AG04450 (cell line): ENCODE data around the gene DZIP1L. TPM values are rescaled to one million over a fixed set of nuclear protein-coding genes. Genes with fewer than 3 reads are reported as not detected.
"Not testable (repeated sequence)": the region's sequence is repeated elsewhere in the genome, so short reads cannot be mapped to it uniquely, and the experiment has no call there.

ENCODE experiments used
- CTCF ChIA-PET: fragments of 300-600, 350-600 bp; formaldehyde crosslinking; extraction: SDS; loops from one replicate; lab custom pipeline; 2022; ENCODE audit warnings: antibody characterized with exemption, inconsistent platforms; lab: Charles Lee
- POLR2A ChIA-PET: fragments of 350-600 bp; formaldehyde crosslinking; extraction: SDS; loops from one replicate; lab custom pipeline; 2021; ENCODE audit warnings: antibody characterized with exemption, inconsistent platforms; lab: Yijun Ruan, JAX
- DNase-seq: peaks from one replicate; pipeline ENCODE4 v3.0.0-alpha.2; 2011; ENCODE audit warnings: low read depth, low spot score
- H3K27ac ChIP-seq: one replicate; pipeline ENCODE4 v1.5.1; 2012; ENCODE audit warnings: low read depth, low read length, control low read depth
- H3K27me3 ChIP-seq: one replicate; pipeline ENCODE4 v1.6.0; 2012; ENCODE audit warnings: low read length; ENCODE audit not compliant: control insufficient read depth, insufficient read depth
- H3K4me3 ChIP-seq: 2 replicates; pipeline ENCODE4 v1.5.1; 2011; ENCODE audit warnings: mild to moderate bottlenecking, low read depth, low read length, control low read depth
- H3K9me3 ChIP-seq: 2 replicates; pipeline ENCODE4 v1.5.1; 2012; ENCODE audit warnings: low read length; ENCODE audit not compliant: control insufficient read depth, insufficient read depth
- CTCF ChIP-seq: IDR thresholded peaks from 2 replicates; pipeline ENCODE4 v1.5.1; 2011; ENCODE audit warnings: low read depth, low read length, control low read depth, inconsistent platforms
- polyA plus RNA-seq: library from polyadenylated mRNA; depleted of rRNA; stranded (reverse); fragments of >200 nt; gene quantifications from 2 replicates; pipeline ENCODE4 v1.2.3, GENCODE V29; 2011

Gene DZIP1L
- polyA plus RNA-seq, 1 experiment: 5.7 TPM

- Histone ChIP-seq H3K27me3 (peaks cover 3% of the 10 kb centered on the region), H3K9me3 (no peaks in the 10 kb centered on the region), H3K27ac (no peak overlapping the region), H3K4me3 (no peak overlapping the region)
- DNase-seq: no peak
- ChIA-PET POLR2A (no interaction called here), CTCF (no interaction called here)
- no peak for TF ChIP-seq CTCF
These were observed 33.1 kb upstream of the DZIP1L start for GRCh38 chr3:138148503-138148902.

GRCh38 chr3:138142181-138142580 lies 26.8 kb upstream of the DZIP1L start:
- H3K27me3 ChIP-seq, H3K9me3 ChIP-seq, CTCF ChIA-PET, POLR2A ChIA-PET, H3K4me3 ChIP-seq, H3K27ac ChIP-seq, DNase-seq: not testable (repeated sequence)

- no peaks in the 10 kb centered on the region for H3K27me3 ChIP-seq
- no peak overlapping the region for H3K4me3 ChIP-seq
- TF ChIP-seq CTCF: no peak
- ChIA-PET CTCF (no interaction called here), POLR2A (no interaction called here)
- DNase-seq: no peak
- no peaks in the 10 kb centered on the region for H3K9me3 ChIP-seq
- no peak overlapping the region for H3K27ac ChIP-seq
These were observed 25.5 kb upstream of the DZIP1L start for GRCh38 chr3:138140940-138141339.

GRCh38 chr3:138139691-138140090 lies 24.3 kb upstream of the DZIP1L start:
- CTCF ChIA-PET: no interaction called here

GRCh38 chr3:138137861-138138260 lies 22.5 kb upstream of the DZIP1L start:
- Histone ChIP-seq H3K27ac (no peak overlapping the region), H3K27me3 (peaks cover 4% of the 10 kb centered on the region), H3K9me3 (no peaks in the 10 kb centered on the region), H3K4me3 (no peak overlapping the region)
- DNase-seq: no peak
- CTCF ChIA-PET: no interaction called here
- POLR2A ChIA-PET: no interaction called here
- no peak for TF ChIP-seq CTCF

More at GRCh38 chr3:138139691-138140090, 24.3 kb upstream of the DZIP1L start:
- no peaks in the 10 kb centered on the region for H3K27me3 ChIP-seq
- no peak for DNase-seq
- POLR2A ChIA-PET: no interaction called here
- H3K27ac ChIP-seq: no peak overlapping the region
- H3K9me3 ChIP-seq: no peaks in the 10 kb centered on the region
- no peak for TF ChIP-seq CTCF
- H3K4me3 ChIP-seq: no peak overlapping the region

- CTCF ChIA-PET: no interaction called here
These were observed 20.8 kb upstream of the DZIP1L start for GRCh38 chr3:138136201-138136600.

More at GRCh38 chr3:138136201-138136600, 20.8 kb upstream of the DZIP1L start:
- Histone ChIP-seq H3K4me3 (no peak overlapping the region), H3K27ac (no peak overlapping the region), H3K9me3 (no peaks in the 10 kb centered on the region), H3K27me3 (peaks cover 5% of the 10 kb centered on the region)
- no peak for TF ChIP-seq CTCF
- DNase-seq: no peak
- POLR2A ChIA-PET: interaction anchor here (0.5 kb wide), 1 partner anchor 32 kb away, joined by 4 read pairs; no protein-coding TSS in a partner anchor
